ENCODE results near the gene EBF4.
"Not testable (repeated sequence)": the region's sequence is repeated elsewhere in the genome, so short reads cannot be mapped to it uniquely, and the experiment has no call there.

Gene EBF4

GRCh38 chr20:2656471-2657117 is 36.0 kb upstream of the EBF4 start:
- TF ChIP-seq POLR2A (IDR thresholded peaks at IDR 0.05; ENCODE audit: low read depth, low read length) (no peak), TAF1 (IDR thresholded peaks at IDR 0.05; ENCODE audit: borderline replicate concordance, low read depth, low read length) (no peak), POLR2AphosphoS5 (IDR thresholded peaks at IDR 0.05; ENCODE audit: low read depth, low read length) (no peak; the same call in none of the 2 replicates)
- no peak for DNase-seq (ENCODE audit: insufficient read length)
- no peak for FAIRE-seq

GRCh38 chr20:2657241-2657640 is 35.3 kb upstream of the EBF4 start:
- DNase-seq (ENCODE audit: insufficient read length) (no peak), FAIRE-seq (no peak)
- no peak for TF ChIP-seq POLR2AphosphoS5 (IDR thresholded peaks at IDR 0.05; ENCODE audit: low read depth, low read length)
- TF ChIP-seq TAF1 (IDR thresholded peaks at IDR 0.05; ENCODE audit: borderline replicate concordance, low read depth, low read length): no peak
- peak; percentile 71 for TF ChIP-seq POLR2A (IDR thresholded peaks at IDR 0.05; ENCODE audit: low read depth, low read length)

- TF ChIP-seq TAF1 (IDR thresholded peaks at IDR 0.05; ENCODE audit: borderline replicate concordance, low read depth, low read length) (no peak), POLR2AphosphoS5 (IDR thresholded peaks at IDR 0.05; ENCODE audit: low read depth, low read length) (no peak)
- FAIRE-seq: no peak
- DNase-seq (ENCODE audit: insufficient read length): no peak
Measured at GRCh38 chr20:2657674-2658073, 34.9 kb upstream of the EBF4 start.

- FAIRE-seq (no peak), DNase-seq (ENCODE audit: insufficient read length) (no peak)
Measured at GRCh38 chr20:2658414-2659354, 33.9 kb upstream of the EBF4 start.

GRCh38 chr20:2659547-2659946 is 33.0 kb upstream of the EBF4 start:
- DNase-seq (ENCODE audit: insufficient read length): no peak
- TF ChIP-seq POLR2AphosphoS5 (IDR thresholded peaks at IDR 0.05; ENCODE audit: low read depth, low read length): no peak
- TF ChIP-seq TAF1 (IDR thresholded peaks at IDR 0.05; ENCODE audit: borderline replicate concordance, low read depth, low read length): no peak
- TF ChIP-seq POLR2A (IDR thresholded peaks at IDR 0.05; ENCODE audit: low read depth, low read length): no peak
- FAIRE-seq: no peak

More at GRCh38 chr20:2658414-2659354, 33.9 kb upstream of the EBF4 start:
- TF ChIP-seq POLR2AphosphoS5 (IDR thresholded peaks at IDR 0.05; ENCODE audit: low read depth, low read length) (peak; percentile 96), POLR2A (IDR thresholded peaks at IDR 0.05; ENCODE audit: low read depth, low read length) (peak; percentile 84), TAF1 (IDR thresholded peaks at IDR 0.05; ENCODE audit: borderline replicate concordance, low read depth, low read length) (no peak)

- DNase-seq (ENCODE audit: insufficient read length): no peak
- TF ChIP-seq POLR2A (IDR thresholded peaks at IDR 0.05; ENCODE audit: low read depth, low read length) (no peak), TAF1 (IDR thresholded peaks at IDR 0.05; ENCODE audit: borderline replicate concordance, low read depth, low read length) (no peak), POLR2AphosphoS5 (IDR thresholded peaks at IDR 0.05; ENCODE audit: low read depth, low read length) (no peak)
- no peak for FAIRE-seq
Measured at GRCh38 chr20:2663364-2663886, 29.2 kb upstream of the EBF4 start.

GRCh38 chr20:2663887-2664719 is 28.5 kb upstream of the EBF4 start, which contains the start of gene IDH3B:
Gene IDH3B (minus strand): TSS chr20:2664216. CDS start chr20:2664188, 28 bp downstream.
- FAIRE-seq (peak; percentile 96), DNase-seq (ENCODE audit: insufficient read length) (peak; percentile 89)
- TF ChIP-seq POLR2AphosphoS5 (IDR thresholded peaks at IDR 0.05; ENCODE audit: low read depth, low read length) (peak; percentile 96), POLR2A (IDR thresholded peaks at IDR 0.05; ENCODE audit: low read depth, low read length) (peak; percentile 94), TAF1 (IDR thresholded peaks at IDR 0.05; ENCODE audit: borderline replicate concordance, low read depth, low read length) (peak; percentile 92)

- TF ChIP-seq TAF1 (IDR thresholded peaks at IDR 0.05; ENCODE audit: borderline replicate concordance, low read depth, low read length): no peak
- no peak for TF ChIP-seq POLR2A (IDR thresholded peaks at IDR 0.05; ENCODE audit: low read depth, low read length)
- TF ChIP-seq POLR2AphosphoS5 (IDR thresholded peaks at IDR 0.05; ENCODE audit: low read depth, low read length): no peak
- DNase-seq (ENCODE audit: insufficient read length) (no peak), FAIRE-seq (no peak)
Measured at GRCh38 chr20:2671977-2672376, 20.6 kb upstream of the EBF4 start.

- TF ChIP-seq TAF1 (IDR thresholded peaks at IDR 0.05; ENCODE audit: borderline replicate concordance, low read depth, low read length) (no peak), POLR2A (IDR thresholded peaks at IDR 0.05; ENCODE audit: low read depth, low read length) (no peak), POLR2AphosphoS5 (IDR thresholded peaks at IDR 0.05; ENCODE audit: low read depth, low read length) (no peak)
- FAIRE-seq (no peak), DNase-seq (ENCODE audit: insufficient read length) (no peak)
Measured at GRCh38 chr20:2672446-2672845, 20.1 kb upstream of the EBF4 start.

- DNase-seq (ENCODE audit: insufficient read length) (no peak), FAIRE-seq (no peak)
- TF ChIP-seq POLR2A (IDR thresholded peaks at IDR 0.05; ENCODE audit: low read depth, low read length) (no peak), POLR2AphosphoS5 (IDR thresholded peaks at IDR 0.05; ENCODE audit: low read depth, low read length) (no peak), TAF1 (IDR thresholded peaks at IDR 0.05; ENCODE audit: borderline replicate concordance, low read depth, low read length) (no peak)
Measured at GRCh38 chr20:2673453-2673852, 19.1 kb upstream of the EBF4 start.

- FAIRE-seq: no peak
Measured at GRCh38 chr20:2680046-2680445, 12.5 kb upstream of the EBF4 start.

GRCh38 chr20:2682040-2682439 is 10.5 kb upstream of the EBF4 start:
- not testable (repeated sequence) for FAIRE-seq; DNase-seq (ENCODE audit: insufficient read length)

More at GRCh38 chr20:2680046-2680445, 12.5 kb upstream of the EBF4 start:
- TF ChIP-seq POLR2AphosphoS5 (IDR thresholded peaks at IDR 0.05; ENCODE audit: low read depth, low read length) (no peak), POLR2A (IDR thresholded peaks at IDR 0.05; ENCODE audit: low read depth, low read length) (no peak), TAF1 (IDR thresholded peaks at IDR 0.05; ENCODE audit: borderline replicate concordance, low read depth, low read length) (no peak)
- no peak for DNase-seq (ENCODE audit: insufficient read length)

- not testable (repeated sequence) for DNase-seq (ENCODE audit: insufficient read length); FAIRE-seq
Measured at GRCh38 chr20:2684817-2685216, 7.8 kb upstream of the EBF4 start.
